NCI-H2227 (cell line): ENCODE results near the gene MARCKSL1.
"Not testable (repeated sequence)": the region's sequence is repeated elsewhere in the genome, so short reads cannot be mapped to it uniquely, and the experiment has no call there.

Experiments used
- DNase-seq: peaks from one replicate; lab custom pipeline; 2025; ENCODE audit not compliant: unreplicated experiment; lab: John Stamatoyannopoulos, UW

Gene MARCKSL1, protein sequence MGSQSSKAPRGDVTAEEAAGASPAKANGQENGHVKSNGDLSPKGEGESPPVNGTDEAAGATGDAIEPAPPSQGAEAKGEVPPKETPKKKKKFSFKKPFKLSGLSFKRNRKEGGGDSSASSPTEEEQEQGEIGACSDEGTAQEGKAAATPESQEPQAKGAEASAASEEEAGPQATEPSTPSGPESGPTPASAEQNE

DNA sequence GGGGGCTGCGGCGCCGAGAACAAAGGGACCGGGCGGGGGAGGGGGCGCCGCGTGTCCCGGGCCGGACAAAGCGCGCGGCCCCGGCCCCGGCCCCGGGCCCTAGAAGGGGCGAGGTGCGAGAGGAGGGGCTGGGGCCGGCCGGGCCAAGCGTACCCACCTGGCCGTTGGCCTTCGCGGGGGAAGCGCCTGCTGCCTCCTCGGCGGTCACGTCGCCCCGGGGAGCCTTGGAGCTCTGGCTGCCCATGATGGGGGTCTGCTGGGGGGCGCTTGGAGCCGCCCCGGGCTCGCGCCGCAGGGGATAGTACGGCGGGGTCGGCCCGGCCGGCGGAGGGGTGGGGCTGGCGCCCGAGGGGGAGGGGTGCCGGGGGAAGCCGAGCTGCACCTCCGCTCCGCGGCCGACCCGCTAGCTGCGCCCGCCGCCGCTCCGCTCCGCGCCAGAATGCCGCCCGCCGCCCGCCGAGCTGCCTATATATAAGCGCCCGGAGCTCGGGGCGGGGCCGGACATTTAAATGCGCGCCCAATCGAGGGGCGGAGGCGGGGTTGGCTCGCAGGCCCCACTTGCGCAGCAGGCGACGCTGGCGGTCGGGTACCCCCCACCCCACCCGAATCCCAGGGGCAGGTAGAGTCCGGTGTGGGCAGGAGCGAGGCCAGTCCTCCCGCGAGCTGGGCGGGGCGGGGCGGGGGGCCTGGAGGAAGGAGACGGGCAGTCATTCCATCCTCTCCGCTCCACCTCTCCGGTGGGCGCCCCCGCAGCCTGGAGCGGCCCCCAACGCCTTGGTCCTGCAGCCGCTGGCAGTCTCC, at the start of gene MARCKSL1:
Gene MARCKSL1, minus strand, starts transcription at position 444 of the 801 bp plus-strand sequence. Its CDS starts 200 bp downstream, at position 244.
- DNase-seq, result peak; percentile 91

DNA sequence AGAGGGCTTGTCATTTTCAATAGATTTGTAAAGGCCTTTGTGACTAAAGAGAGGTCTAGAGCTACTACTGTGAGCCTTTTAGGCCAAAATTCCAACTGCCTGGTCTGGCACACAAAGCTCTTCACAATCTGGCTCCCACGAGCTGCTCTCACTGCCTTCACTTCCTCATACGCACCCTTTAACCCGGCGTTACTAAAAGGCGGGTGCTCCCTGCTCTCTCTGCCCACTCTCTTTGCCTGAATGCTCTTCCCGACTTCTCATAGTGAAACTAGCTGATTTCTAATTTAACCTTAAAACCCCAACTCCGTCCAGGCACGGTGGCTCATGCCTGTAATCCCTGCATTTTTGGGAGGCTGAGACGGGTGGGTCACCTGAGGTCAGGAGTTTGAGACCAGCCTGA, 44.0 kb upstream of the MARCKSL1 start:
- DNase-seq, result no peak

DNA sequence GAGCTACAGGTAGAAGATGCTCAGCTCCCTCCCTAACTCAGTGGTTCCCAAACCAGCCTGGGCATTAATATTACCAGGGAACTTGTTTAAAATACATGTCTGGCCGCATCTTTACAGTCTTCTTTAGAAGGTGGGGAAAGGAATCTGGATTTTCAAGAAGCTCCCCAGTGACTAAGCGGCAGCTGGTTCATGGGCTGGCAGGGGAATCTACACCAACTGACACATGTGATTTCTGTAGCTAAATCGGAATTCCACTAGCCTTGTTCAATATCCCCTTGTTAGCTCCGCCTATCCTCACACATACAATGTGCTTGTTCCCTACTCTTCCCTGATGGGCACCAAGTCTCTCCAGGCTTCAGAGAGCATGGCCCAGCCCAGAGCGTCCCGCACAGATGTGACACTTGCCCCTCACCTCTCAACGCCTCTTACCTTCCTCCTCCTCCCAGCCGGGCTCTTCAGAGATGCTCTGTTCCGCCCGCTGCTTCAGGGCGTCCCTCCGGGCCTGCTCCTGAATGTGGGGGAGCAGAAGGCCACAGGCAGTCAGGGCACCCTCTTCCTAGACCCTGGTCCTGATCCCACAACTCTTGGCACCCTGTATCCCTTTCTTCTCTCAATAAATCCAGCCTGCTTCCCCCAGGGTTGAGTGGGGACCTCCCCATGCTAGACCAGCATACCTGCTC, 41.6 kb upstream of the MARCKSL1 start:
- no peak for DNase-seq

DNA sequence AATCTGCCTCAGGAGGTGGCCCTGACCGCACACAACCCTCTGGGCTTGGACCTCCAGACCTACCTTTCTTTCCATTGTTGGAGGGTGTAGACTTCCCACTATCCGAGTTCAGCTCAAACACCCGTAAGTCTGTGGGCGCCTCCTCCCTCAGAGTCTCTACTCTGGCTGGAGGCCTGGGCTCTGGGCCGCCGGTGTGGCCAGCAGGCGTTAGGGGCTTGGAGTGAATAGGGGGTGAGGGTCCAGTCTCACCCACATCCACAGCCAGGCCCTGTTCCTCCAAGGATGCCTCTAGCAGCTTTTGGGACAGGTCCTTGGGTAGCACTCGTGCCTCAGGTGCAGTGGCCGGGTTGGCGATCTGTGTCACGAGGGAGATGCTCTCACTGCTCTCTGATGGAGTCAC, 40.2 kb upstream of the MARCKSL1 start:
- no peak for DNase-seq

DNA sequence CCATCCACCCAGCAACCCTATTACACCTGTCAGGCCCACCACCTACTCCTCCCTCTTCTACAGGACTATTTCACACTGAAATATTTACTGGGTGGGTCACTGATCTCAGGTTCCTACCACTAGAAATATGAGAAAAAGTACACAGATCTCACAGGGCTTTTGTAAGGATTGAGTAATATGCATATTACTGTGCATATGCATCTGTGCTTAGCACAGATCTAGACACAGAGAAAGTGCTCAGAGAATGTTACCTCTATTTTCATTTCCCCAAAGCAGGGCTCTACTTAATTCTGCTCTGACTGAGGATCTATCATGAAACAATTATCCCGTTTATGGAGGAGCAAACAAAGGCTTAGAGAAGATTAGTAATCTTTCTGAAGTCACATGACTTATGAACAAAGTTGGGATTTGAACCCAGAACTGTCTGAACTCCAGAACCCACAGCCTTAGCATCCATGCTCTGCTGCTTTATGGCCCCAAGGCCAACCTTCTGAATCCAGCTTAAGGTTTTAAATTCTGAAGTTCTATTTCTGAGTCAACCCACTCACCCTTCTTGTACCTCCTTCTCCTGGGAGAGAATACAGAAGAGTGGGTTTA, 38.1 kb upstream of the MARCKSL1 start:
- no peak for DNase-seq

DNA sequence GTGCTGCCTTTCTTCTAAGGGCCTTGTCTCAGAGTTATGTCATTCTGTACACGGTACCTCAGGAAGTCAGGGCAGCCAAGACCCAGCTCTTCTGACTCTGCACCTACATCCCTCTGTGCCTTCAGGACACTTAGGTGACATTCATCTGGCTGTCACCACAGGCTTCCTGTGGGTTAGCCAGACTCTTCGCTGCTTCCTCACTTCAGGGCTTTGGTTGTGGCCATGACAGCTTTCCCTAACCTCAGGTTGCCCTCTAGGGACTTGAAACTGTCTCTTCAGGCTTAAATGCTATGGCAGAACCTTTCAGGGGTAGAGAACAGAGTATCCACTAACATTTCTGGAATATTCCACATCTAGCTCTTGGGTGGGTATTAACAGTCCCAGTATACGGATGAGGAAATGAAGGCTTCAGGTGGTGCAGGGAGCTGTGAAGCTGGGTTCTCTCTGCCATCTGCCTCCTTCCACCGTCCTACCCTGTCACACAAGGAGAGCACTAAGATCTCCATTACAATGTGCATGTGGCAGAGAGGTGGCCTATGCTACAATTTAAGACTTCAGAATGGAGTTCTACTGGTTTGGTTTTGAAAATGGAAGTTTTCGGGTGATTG, 36.2 kb upstream of the MARCKSL1 start:
- DNase-seq, result no peak

DNA sequence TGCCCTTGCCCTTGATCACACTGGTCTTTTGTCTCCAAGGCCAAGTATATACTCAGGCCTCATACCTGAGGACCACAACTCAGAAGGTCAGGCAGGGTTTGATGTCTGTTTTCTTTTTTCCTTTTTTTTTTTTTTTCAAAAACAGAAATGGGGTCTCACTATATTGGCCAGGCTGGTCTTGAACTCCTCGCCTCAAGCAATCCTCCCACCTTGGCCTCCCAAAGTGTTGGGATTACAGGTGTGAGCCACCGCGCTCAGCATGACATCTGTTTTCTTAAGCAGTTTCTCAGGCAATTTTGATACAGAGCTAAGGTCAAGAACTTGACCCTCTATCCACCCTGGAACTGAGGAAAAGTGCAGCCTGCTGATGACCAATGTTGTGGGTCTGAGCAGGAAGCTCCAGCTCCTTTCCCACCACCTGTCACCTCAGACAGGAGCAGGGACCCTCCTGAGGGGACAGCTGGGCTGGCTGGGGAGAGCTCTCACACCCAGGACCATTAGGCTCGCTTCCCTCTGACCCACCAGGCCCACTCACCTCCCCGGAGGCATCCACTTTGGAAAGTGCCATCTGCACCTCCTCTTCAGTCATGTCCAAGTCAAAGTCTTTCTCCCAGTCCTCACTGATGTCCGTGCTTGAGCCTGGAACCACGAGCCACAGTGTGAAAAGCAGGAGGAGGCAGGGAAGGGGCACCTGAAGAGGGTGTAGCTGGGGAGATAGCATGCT, 32.0 kb upstream of the MARCKSL1 start:
- no peak for DNase-seq

DNA sequence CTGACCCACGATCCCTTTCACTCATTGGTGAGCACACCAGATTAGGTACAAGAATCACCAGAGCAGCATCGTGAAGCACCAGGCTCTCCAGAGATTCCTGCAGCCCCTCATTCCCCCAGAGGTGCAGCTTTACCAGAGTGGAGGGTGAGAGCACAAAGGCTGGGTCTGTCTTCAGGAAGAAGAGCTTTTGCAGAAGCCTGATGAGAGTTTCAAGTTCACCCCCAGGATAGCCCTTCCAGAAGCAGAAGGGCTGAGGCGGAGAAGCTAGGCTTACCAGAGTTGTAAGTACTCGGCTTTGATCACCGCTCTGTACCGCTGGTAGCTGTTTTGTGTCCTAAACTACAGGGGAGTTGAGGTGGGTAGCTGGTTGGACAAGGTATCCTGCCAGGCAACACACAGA, 29.4 kb upstream of the MARCKSL1 start:
- DNase-seq, result no peak

DNA sequence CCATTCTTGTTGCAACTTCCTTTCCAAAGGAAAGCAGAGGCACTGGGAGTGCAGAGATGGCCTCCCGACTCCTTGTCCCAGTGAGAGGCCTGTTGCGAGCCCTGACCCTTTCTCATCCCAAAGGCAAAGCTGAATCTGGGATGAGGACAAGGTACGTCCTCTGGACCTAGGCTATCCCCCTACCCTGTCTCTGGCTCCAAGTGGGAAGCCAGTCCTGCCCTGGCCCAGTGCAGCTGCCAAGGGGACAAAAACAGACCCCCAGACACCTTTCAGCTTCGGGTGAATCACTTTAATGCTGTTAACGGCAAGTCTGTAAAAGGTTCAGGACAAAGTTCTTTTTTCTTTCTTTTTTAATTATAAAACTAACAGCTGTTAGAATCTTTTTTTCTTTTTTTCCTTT, 28.8 kb upstream of the MARCKSL1 start:
- DNase-seq, result no peak

DNA sequence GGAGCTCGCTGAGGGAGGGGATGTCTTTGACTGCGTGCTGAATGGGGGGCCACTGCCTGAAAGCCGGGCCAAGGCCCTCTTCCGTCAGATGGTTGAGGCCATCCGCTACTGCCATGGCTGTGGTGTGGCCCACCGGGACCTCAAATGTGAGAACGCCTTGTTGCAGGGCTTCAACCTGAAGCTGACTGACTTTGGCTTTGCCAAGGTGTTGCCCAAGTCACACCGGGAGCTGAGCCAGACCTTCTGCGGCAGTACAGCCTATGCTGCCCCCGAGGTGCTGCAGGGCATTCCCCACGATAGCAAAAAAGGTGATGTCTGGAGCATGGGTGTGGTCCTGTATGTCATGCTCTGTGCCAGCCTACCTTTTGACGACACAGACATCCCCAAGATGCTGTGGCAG, 27.7 kb upstream of the MARCKSL1 start:
- DNase-seq, result no peak

DNA sequence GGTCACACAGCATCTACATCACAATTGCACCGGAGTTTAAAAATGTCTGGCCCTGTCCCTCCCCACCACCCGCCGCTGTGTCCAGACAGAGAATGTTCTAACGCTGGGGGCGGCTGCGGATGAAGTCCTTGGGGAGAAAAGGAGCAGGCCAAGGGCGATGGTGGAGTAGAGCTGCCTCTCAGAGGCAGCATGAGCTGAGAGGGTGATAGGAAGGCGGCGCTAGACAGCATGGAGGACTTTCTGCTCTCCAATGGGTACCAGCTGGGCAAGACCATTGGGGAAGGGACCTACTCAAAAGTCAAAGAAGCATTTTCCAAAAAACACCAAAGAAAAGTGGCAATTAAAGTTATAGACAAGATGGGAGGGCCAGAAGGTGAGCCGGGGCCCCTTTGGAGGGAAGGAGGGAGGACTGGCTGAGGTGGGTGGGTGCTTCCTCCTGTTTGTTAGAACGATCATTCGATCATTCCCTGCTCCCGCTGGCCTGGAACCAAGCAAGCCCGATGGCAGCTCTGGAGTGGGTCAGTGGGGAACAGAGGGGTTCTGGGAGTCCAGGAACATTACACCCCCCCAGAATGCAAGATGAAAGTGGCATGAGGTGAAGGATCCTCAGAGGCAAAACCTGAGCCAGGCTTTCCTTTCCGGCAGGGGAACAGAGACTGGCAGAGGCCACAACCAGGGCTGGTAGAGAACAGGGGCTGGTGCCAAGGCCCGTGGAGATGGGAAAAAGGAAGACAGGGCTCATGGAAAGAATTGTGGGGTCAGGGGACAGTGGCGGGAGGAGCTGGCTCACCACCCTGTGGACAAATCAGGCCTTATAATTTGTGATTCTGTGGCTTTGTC, 26.7 kb upstream of the MARCKSL1 start, which contains the start of the genes FAM229A and TSSK3:
Gene FAM229A, minus strand, starts transcription at position 12 of the 840 bp plus-strand sequence. CDS start 394 bp downstream, outside the sequence.
Gene TSSK3, plus strand, starts transcription at position 66 of the 840 bp plus-strand sequence. Its CDS starts 163 bp downstream, at position 229.
- no peak for DNase-seq

DNA sequence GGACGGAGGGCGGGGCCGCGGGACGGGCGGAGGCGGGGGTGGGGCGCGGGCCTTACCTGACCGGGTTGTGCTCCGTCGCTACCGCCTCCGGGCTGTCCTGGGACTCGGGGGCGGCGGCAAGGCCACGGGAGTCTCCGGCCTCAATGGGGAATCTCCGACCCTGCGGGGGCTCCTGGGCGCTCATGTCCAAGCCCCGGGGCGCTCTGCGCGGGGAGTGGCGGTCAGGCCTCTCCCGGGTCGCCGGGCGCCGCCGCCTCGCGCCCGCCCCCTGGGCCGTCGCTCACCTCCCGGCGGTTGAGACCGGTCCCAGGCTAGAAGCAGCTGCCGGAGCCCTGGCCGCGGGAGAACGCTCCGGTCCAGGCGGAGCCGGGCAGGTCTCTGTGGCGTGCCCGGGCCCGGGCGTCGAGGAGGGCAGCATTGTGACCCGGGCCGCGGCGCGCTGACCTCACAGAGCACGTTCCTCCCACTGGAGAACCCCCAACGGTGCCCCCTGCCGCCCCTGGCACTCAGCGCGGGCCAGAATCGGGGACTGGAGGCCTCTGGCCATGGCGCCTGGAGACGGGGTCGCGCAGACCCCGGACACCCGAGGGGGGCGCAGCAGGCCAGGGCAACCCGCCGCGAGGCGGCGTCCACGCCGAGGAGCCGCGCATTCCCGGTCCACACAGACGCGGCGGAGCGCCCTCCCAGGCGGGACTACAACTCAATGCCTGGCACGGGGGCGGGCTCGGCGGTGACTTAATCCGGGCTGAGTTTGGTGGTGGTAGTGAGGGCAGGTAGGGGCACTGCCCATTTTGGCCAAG, 25.8 kb upstream of the MARCKSL1 start:
- no peak for DNase-seq

DNA sequence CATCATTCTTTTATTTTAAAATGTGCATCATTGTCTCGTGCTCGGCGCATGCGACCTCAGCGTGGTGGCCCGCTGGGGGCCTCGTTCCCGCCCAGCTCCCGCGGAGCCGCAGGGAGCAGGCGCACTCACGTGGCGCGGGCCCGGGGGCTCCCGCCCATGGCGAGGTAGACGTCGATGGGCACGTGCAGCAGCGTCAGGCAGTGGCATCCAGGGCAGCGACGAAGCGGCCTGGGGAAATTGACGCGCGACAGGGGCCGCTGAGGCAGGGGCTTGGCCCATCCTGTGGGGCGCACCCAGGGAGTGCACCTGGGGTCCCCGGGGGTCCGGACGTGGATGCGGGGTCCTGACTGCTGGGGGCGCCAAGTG, 25.3 kb upstream of the MARCKSL1 start:
- no peak for DNase-seq

DNA sequence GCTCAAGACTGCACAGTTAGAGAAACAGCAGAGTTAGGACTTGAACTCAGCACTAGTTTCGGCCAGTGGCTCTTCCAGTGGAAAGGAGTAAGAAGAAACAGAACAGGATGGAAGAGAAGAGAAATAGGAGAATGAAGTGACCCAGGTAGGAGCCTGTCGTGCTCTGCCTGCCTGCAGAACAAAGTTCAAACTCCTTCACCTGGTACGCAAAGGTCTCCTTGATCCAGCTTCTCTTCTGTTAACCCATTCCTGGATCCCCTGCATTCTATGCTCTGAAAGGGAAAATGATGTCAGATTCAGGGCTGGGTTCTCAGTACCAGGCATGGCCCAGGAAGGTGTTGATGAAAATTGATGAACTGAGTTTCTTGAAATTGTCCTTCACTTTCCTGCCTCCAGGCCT, 22.4 kb upstream of the MARCKSL1 start:
- DNase-seq, result no peak

DNA sequence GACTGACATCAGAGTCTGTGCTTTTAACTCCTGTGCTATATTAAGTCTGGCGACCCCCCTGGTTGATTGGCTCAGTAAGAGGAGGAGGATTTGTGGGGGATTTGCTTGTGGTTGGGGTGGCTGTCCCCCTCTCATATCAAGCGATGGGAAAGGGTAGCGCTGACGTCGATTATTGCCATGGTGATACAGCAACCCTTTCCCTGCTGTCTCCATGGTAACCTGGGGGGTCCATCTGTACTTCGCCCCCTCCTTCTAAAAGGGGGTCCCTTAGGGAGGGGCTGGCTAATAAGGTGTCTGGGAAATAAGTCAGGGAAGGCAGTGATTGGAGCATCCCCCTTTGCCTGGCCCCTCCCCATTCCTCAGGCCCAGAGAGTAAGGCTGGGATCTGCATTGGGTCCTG, 21.6 kb upstream of the MARCKSL1 start:
- DNase-seq, result peak; percentile 34

DNA sequence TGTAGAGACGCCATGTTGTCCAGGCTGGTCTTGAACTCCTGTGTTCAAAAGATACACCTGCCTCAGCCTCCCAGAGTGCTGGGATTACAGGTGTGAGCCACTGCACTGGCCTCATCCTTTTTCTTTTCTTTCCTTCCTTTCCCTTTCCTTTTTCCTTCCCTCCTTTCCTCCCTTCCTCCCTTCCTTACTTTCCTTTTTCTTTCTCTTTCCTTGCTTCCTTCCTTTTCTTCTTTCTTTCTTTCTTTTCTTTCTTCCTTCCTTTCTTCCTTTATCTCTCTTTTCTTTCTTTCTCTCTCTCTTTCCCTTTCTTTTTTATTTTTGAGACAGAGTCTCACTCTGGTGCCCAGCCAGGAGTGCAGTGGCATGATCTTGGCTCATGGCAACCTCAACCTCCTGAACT, 20.4 kb upstream of the MARCKSL1 start:
- DNase-seq, result no peak

DNA sequence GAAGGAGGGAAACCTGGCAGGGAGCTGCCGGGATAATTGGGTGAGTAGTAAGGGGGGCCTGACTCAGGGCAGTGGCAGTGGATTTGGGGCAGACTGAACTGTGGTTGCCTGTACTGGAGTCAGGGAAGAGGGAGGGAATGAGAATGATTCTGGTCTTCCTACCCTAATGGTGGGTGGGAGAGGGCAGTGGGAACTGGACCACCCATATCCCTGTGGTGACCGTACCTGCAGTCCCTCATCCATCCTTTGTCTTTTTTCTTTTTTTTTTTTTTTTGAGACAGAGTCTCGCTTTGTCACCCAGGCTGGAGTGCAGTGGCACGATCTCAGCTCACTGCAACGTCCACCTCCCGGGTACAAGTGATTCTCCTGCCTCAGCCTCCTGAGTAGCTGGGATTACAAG, 19.7 kb upstream of the MARCKSL1 start:
- DNase-seq, result not testable (repeated sequence)

DNA sequence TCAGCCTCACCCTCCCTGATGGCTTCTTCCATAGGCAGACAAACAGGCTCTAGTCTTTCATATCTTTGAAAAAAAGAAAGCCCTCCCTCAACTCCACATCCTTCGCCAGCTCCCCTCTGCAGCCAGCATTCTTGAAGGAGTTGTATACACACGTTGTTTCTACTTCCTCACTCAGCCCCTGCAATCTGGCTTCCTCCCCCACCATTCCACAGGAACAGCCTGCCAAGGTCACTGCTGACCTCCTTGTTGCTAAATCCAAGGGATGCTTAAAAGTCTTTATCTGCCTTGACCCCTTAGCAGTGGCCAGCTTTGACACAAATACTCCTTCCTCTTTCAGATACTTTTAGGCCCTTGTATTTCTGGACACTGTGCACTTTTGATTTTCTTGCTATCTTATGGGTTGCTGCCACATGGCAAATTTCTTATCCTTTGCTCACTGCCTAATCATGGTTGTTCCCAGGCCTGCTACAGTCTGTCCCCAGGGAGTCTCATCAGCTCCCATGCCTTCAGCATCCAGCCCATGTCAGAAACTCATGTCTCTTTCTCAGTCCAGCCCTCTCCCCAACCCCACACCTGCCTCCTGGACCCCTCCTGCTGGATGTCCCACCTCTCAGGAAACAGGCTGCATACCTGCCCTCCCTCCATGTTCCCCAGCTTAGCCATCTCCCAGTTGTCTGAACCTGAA, 18.0 kb upstream of the MARCKSL1 start:
- DNase-seq, result no peak
